ENCODE measurements around the gene ABCB10. TPM values are rescaled to one million over a fixed set of nuclear protein-coding genes. Genes with fewer than 3 reads are reported as not detected.

The ABCB10 gene
- total and polyA plus RNA-seq, 10 donors = 6.9 to 21.9 (median 15.7) TPM

DNA sequence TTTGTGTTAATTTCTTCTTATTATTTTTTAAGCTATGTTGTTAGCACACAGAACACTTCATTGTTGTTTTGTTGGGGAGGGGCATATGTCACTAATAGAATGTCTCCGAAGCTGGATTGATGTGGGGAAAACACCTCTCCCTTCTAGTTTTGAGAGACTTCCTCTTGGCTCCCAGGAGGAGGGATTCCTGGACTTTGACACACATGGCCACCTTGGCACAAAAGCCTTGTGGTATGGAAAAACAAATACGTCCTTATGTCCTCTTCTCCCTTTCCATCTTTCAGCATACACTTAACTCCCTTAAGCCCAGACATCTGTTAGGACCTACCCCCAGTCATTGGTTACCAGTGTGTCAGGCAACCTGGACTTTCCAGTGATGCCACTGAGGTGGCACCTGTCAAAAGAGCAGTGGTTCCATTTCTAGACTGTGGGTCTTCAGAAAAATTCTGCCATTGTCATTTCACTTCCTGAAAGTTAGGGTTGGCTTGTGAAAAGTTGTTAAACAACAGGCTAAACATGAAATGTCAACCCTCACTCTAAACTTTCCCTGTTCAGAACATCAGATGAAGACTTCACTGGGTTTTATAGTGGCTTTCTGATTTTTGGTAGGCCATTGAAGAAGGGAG lies 12.5 kb upstream of the ABCB10 start:
- TF ChIP-seq, protein P1, sequence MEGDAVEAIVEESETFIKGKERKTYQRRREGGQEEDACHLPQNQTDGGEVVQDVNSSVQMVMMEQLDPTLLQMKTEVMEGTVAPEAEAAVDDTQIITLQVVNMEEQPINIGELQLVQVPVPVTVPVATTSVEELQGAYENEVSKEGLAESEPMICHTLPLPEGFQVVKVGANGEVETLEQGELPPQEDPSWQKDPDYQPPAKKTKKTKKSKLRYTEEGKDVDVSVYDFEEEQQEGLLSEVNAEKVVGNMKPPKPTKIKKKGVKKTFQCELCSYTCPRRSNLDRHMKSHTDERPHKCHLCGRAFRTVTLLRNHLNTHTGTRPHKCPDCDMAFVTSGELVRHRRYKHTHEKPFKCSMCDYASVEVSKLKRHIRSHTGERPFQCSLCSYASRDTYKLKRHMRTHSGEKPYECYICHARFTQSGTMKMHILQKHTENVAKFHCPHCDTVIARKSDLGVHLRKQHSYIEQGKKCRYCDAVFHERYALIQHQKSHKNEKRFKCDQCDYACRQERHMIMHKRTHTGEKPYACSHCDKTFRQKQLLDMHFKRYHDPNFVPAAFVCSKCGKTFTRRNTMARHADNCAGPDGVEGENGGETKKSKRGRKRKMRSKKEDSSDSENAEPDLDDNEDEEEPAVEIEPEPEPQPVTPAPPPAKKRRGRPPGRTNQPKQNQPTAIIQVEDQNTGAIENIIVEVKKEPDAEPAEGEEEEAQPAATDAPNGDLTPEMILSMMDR (IDR thresholded peaks at IDR 0.05 in 8 of 11, conservative IDR thresholded peaks at IDR 0.05 in 3 of 11) = no peak
- TF ChIP-seq POLR2A (IDR thresholded peaks at IDR 0.05) (no peak), POLR2AphosphoS5 (IDR thresholded peaks at IDR 0.05) (no peak)
- 47 to 79% (median 50%) methylated on average over 2 of the region's 2 CpGs for WGBS, 5 donors
- intact Hi-C loops (cut with DNase I; ENCODE audit: low total_unique reads) = no loop called here
- DNase-seq = no peak
- Histone ChIP-seq H3K36me3 (no peaks in the 10 kb centered on the region), H3K4me3 (no peak overlapping the region), H3K27ac (no peak overlapping the region), H3K27me3 (replicated peaks in 1 of 7) (no peaks in the 10 kb centered on the region), H3K4me1 (peaks cover 0 to 8% (median 0%) of the 10 kb centered on the region in 6 donors), H3K9me3 (no peaks in the 10 kb centered on the region)

DNA sequence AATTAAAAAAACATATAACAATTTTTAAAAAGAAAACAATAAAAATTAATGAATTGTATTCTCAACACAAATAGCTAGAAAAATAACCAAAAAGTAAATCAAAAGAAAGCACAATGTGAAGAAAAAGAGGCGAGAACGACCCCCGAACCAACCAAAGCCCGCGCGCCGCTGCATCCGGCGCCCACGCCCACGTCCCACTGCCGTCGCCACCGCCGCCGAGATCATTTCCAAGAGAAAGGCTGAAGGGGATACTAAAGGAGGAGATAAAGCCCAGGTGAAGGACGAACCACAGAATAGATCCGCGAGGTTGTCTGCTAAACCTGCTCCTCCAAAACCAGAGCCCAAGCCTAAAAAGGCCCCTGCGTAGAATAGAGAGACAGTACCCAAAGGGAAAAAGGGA lies 11.8 kb upstream of the ABCB10 start:
- WGBS, 5 donors = 73 to 84% (median 82%) methylated on average over 20 of the region's 20 CpGs
- H3K4me1 ChIP-seq = peaks cover 0 to 8% (median 0%) of the 10 kb centered on the region in 6 donors

DNA sequence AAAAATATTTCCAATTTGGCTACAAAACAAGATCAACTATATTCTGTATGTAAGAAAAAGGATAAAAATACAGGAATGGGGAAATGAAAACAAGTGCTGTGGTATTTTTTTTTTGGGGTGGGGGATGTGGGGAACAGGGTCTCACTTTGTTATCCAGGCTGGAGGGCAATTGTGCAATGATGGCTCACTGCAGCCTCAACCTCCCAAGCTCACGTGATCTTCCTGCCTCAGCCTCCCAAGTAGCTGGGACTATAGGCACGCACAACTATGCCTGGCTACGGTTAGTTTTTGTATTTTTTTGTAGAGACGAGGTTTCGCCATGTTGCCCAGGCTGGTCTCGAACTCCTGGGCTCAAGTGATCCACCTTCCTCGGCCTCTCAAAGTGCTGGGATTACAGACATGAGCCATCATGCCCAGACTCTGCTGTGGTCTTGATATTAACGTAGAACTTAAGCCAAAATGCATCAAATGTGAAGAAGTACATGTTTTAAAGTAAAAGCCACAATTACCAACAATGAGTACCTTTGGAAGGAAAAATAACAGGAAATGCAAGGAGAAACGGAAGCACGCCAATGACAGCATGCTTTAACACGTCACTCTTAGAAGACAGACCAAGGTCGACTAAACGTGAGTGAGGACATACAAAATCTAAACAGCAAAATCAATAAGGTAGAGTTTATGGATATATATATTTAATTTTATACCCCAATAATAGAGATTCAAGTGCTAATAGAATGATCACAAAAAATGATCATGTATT lies 8.8 kb upstream of the ABCB10 start:
- no peaks in the 10 kb centered on the region for H3K27me3 ChIP-seq (replicated peaks in 1 of 7)
- peaks cover 0 to 8% (median 0%) of the 10 kb centered on the region in 6 donors for H3K4me1 ChIP-seq
- peak overlapping the region in 1 of 8 donors; percentile 30 for H3K27ac ChIP-seq
- H3K4me3 ChIP-seq = no peak overlapping the region
- no peaks in the 10 kb centered on the region for H3K9me3 ChIP-seq
- no peaks in the 10 kb centered on the region for H3K36me3 ChIP-seq
- 52 to 67% (median 63%) methylated on average over 13 of the region's 13 CpGs for WGBS, 5 donors
- DNase-seq = no peak
- intact Hi-C loops (cut with DNase I; ENCODE audit: low total_unique reads) = no loop called here
- TF ChIP-seq, protein P1 (IDR thresholded peaks at IDR 0.05 in 8 of 11, conservative IDR thresholded peaks at IDR 0.05 in 3 of 11) = no peak

More for the DNA sequence above, 11.8 kb upstream of the ABCB10 start:
- Histone ChIP-seq H3K27me3 (replicated peaks in 1 of 7) (no peaks in the 10 kb centered on the region), H3K27ac (no peak overlapping the region), H3K9me3 (no peaks in the 10 kb centered on the region), H3K36me3 (no peaks in the 10 kb centered on the region), H3K4me3 (no peak overlapping the region)
- no peak for DNase-seq
- intact Hi-C loops (cut with DNase I; ENCODE audit: low total_unique reads) = no loop called here
- TF ChIP-seq, protein P1 (IDR thresholded peaks at IDR 0.05 in 8 of 11, conservative IDR thresholded peaks at IDR 0.05 in 3 of 11) = no peak
- no peak for TF ChIP-seq POLR2A (IDR thresholded peaks at IDR 0.05)
- no peak for TF ChIP-seq POLR2AphosphoS5 (IDR thresholded peaks at IDR 0.05)

DNA sequence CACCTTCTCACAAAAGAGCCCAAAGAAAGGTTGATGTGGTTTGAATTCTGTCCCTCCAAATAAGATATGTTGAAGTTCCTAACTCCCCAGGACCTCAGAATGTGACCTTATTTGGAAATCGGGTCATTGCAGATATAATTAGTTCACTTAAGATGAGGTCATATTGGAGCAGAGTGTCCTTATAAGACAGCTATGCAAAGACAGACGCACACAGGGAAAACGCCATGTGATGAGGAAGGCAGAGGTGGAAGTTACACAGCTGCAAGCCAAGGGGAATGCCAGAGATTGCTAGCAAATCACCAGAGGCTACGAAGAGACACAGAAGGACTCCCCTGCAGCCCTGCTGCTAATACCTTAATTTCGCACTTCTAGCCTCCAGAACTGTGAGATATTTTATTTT lies 5.2 kb upstream of the ABCB10 start:
- no peaks in the 10 kb centered on the region for H3K36me3 ChIP-seq
- H3K27ac ChIP-seq = no peak overlapping the region
- peaks cover 0 to 18% (median 11%) of the 10 kb centered on the region in 6 donors for H3K4me1 ChIP-seq
- no peak for DNase-seq
- H3K27me3 ChIP-seq (replicated peaks in 1 of 7) = no peaks in the 10 kb centered on the region
- intact Hi-C loops (cut with DNase I; ENCODE audit: low total_unique reads) = no loop called here
- WGBS, 5 donors = 57 to 70% (median 63%) methylated on average over 5 of the region's 5 CpGs
- no peak overlapping the region for H3K4me3 ChIP-seq
- TF ChIP-seq POLR2AphosphoS5 (IDR thresholded peaks at IDR 0.05) = peak in 1 of 3 donors; percentile 41
- TF ChIP-seq, protein P1 (IDR thresholded peaks at IDR 0.05 in 8 of 11, conservative IDR thresholded peaks at IDR 0.05 in 3 of 11) = no peak
- H3K9me3 ChIP-seq = no peaks in the 10 kb centered on the region
